ENCODE data around the gene NAV1.

DNA sequence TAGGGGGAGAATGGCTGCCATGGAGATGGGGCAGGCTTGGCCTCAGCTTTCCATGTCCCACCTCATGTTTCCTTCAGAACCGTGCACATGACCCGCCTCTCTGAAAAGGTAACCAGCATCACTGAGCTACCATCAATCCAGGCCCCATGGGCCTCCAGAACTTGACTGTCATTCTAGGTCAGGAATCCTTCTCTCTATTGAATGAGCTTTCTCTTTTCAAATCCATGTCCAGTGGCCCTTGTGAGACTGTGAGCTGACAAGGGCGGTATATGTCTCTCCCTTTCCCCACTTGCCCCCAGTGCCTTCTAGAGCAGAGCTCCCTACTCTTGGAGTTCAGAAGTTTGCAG is 36.4 kb upstream of the NAV1 start:
- no peak for TF ChIP-seq TAF1 (IDR thresholded peaks at IDR 0.05; ENCODE audit: borderline replicate concordance, insufficient read depth, low read length)
- no peak for TF ChIP-seq POLR2AphosphoS5 (IDR thresholded peaks at IDR 0.05; ENCODE audit: low read depth, low read length)
- no peak for TF ChIP-seq SIN3A (IDR thresholded peaks at IDR 0.05; ENCODE audit: borderline replicate concordance, insufficient read depth, low read length)
- TF ChIP-seq, protein P1, sequence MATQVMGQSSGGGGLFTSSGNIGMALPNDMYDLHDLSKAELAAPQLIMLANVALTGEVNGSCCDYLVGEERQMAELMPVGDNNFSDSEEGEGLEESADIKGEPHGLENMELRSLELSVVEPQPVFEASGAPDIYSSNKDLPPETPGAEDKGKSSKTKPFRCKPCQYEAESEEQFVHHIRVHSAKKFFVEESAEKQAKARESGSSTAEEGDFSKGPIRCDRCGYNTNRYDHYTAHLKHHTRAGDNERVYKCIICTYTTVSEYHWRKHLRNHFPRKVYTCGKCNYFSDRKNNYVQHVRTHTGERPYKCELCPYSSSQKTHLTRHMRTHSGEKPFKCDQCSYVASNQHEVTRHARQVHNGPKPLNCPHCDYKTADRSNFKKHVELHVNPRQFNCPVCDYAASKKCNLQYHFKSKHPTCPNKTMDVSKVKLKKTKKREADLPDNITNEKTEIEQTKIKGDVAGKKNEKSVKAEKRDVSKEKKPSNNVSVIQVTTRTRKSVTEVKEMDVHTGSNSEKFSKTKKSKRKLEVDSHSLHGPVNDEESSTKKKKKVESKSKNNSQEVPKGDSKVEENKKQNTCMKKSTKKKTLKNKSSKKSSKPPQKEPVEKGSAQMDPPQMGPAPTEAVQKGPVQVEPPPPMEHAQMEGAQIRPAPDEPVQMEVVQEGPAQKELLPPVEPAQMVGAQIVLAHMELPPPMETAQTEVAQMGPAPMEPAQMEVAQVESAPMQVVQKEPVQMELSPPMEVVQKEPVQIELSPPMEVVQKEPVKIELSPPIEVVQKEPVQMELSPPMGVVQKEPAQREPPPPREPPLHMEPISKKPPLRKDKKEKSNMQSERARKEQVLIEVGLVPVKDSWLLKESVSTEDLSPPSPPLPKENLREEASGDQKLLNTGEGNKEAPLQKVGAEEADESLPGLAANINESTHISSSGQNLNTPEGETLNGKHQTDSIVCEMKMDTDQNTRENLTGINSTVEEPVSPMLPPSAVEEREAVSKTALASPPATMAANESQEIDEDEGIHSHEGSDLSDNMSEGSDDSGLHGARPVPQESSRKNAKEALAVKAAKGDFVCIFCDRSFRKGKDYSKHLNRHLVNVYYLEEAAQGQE (IDR thresholded peaks at IDR 0.05; ENCODE audit: insufficient read depth in 1 of 2, low read depth in 2 of 2, low read length in 2 of 2): no peak
